ENCODE results near the gene DNAJB13.
A peak's percentile ranks its signal among the peaks of the same experiment; 100 is the strongest.
"Not testable (repeated sequence)": the region's sequence is repeated elsewhere in the genome, so short reads cannot be mapped to it uniquely, and the experiment has no call there.

Gene DNAJB13

GRCh38 chr11:73976451-73977151 is 25.8 kb downstream of the DNAJB13 start:
- no peak for DNase-seq

- DNase-seq = no peak
Observed at GRCh38 chr11:73977856-73978519, 27.2 kb downstream of the DNAJB13 start.

DNA sequence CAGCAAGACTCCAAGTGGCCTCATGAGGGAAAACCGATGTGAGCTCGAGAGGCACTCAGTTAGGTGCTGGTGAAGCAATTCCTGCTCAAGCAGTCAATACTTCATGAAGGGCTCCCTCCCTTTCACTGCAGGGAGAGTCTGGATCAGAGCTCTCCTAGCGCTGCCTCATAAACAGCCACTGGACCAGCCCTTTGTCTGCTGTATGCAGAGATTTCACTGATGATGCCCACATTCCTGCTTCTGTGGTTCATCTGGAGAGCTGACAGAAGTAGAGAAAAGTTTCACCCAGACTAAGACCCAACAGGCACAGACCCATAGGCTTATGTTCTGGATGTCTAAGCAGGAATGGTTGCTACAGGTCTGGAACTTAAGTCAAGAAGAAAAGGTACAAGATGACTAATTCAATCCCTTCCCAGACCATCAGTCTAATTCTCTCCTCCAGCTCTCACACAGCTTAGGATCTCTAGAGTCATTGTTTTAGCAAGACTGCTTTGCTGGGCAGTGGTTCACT is 27.8 kb downstream of the DNAJB13 start:
- DNase-seq = no peak

DNA sequence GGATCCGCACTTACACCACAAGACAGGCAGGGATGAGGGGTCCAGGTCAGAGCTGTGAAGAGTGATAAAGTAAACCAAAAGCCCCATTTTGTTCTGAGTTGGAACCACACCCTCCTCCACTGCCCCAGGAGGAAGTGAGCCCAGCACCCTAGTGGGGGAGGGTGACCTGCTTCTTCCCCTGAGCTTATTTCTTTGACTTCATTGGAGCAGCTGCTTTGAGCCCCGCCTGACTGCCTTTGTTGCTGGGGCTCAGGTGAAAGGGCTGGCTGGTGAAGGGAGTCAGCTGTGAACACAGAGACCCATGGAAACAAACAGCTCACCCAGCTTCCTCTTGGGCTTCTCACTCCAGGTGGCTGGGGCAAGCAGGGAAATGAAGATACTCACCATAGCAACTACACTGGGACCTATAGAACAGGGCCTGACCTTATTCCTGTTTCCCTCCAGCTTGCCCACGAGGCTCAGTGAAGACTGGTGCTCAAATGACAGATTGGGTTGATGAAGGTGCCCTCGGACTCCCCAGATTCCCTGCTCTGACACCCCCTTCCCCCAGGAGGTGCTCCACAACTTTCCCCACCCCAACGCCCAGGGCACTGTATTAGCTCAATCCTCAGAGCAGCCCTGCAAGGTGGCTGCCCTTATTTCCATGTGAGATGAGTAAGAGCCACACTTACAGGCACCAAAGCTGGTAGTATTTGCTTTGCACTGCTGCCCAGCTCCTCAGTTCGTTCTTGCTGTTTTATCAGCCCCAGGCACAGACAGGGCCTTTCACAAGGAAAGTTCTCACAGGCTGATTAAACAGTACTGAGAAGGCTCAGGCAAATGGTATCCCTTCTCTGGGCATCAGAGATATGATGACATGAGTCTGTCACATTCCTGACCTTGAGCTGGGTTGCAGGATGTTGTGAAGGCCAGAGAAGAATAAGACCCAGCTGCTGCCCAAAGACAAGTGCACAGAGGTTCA is 29.5 kb downstream of the DNAJB13 start:
- peak in 3 of 58 donors; percentile 5 to 26 (median 18) for DNase-seq

DNA sequence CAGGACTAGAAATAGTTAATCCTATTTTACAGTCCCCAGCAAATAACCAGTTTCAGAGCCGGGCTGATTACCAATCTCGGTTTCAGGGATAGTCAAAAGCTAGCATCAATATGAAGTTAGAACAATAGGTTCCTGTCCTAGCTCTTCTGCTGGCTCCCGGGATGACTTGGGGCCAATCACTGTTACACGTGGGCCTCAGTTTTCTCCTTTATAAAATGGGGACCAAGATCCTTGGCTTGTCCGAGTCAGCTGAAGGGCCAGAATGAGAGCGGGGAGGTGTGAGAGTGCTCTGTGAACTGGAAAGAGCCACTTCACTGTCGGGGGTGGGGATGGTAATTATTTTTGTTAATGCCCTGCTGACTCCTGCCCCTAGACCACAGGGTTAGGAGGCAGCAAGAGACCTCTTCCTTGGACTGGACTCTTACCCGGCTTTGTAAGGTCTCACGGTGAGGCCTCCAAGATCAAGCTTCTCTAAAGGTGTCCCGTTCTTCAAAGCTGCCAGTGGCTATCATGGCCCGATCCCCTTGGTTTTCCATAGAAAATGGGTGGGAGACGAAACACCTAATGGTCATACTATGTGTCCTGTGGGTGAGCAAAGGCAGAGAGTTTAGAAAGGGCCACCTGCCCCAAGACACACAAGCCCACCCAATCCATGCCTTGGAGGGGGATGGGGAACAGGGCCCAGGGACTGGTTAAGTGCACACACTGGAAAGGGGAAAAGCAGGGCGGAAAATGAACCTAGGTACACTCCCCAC is 30.4 kb downstream of the DNAJB13 start:
- no peak for DNase-seq

DNA sequence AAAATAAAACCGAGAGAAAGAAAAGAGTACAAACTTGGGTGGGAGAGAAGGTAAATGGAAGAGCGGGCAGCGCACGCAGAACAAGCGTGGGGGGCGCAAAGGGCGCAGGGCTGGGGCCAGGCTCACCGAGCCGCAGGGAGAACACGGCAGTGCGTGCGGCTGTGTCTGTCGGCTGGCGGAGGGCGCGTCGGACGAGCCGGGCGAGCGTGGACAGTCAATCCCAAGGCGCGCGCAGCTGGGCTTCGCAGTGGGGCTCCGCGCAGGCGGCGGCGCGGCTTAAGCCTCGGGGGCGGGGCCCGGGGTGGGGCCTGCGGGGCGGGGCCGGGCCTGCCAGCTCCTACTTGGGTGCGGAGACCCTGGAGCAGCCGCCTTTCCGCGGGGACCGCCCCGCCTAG is 31.8 kb downstream of the DNAJB13 start, which contains the start of gene UCP2:
Gene UCP2 (minus strand): TSS at position 249 of the 395 bp plus-strand sequence. CDS start 4,465 bp downstream, outside the sequence.
- DNase-seq = peak in 50 of 58 donors; percentile 40 to 89 (median 75)

DNA sequence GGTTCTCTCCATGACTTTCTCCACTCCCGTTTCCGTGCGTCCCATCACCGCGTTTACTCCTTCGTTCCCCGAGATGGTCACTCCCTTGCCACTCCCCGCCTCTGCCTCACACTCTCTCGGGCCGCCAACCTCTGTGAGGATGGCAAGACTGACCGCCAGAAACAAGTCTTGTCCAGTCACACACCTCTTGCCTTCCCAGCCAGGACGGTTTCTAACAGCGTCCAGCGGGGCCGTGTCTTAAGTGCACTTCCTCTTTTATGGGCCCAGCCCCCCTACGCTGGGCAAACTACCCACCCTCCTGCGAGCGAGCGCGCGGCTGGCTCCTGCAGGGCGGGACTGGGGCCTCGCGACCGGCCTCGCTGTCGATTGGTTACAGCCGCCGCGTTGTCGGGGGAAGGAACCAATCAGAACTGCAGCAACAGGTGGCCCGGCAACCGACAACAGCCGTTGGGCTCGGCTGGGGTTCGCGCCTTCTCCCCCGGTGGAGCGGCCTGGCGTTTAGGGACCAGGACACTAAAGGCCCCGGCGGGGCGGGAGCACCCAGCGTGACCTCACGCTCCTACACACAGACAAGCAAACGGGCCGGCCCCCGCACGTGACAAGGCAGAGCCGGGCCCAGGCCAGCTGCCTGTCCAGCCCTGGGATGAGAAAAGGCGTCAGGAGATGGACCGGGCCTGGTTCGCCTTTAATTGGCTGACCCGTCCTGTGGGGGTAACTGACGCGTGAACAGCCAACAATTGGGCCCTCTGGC is 32.3 kb downstream of the DNAJB13 start:
- peak; percentile 29 to 96 (median 90) for DNase-seq

DNA sequence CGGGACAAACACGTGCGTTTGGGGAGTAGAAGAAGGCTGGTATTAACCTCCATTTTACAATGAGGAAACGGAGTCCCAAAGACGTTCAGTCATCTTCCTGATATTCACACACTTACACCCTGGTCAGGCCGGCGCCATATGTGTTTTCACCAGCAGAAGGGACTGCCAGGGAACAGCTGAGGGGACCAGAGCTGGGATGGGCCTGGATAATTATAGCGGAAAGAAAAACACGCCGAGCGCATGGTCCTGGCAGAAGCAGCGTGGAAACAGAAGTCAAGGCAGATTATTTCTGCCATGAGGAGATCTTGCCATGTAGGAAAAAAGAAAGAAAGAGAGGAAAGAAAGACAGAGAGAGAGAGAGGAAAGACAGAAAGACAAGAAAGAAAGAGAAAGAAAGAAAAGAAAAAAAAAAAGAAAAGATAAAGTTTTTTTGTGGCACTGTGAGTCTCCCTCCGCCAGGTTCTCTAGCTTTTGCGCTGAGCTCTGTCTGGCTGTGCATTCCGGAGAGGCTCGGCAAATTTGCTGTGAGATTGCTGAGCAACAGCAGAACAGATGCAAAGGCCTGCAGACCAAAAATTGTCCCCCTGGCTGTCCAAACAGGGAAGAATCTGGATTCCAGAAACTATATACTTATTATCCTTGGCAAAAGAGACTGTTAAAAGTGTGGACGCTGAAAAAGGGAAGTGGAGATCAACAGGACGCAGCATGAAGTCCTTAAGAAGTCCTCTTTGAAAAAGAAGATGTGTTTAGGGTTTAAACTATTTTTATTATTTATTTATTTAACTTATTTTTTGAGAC is 33.1 kb downstream of the DNAJB13 start:
- DNase-seq = peak in 1 of 58 donors; percentile 14

DNA sequence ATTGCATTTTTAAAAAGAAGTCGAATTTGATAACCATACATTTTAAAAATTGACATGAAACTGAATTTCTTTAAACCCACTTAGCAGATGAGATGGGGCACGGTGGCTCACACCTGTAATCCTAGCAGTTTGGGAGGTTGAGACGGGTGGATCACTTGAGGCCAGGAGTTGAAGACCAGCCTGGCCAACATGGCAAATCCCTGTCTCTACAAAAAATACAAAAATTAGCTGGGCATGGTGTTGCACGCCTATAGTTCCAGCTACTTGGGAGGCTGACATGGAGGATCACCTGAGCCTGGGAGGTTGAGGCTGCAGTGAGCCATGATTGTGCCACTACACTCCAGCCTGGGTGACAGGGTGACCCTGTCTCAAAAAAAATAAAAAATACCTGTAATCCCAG is 34.8 kb downstream of the DNAJB13 start:
- not testable (repeated sequence) for DNase-seq

- DNase-seq = no peak
Observed at GRCh38 chr11:73988227-73988626, 37.4 kb downstream of the DNAJB13 start.

DNA sequence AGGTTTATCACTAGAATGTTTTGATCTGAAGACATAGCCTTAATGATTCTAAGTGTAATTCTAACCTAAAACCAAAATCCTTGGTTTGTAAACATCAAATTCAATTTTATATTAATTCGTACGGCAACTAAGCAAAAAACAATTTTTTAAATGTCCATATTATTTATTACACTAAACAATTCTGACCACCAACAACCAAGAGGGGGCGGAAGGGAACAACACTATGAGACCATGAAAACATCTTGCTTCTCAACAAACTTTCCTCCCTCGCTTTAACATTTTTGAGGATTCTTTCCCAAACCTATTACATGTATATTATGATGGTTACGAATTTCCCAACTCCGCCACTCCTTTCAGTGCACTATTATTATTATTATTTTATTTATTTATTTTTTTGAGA is 38.3 kb downstream of the DNAJB13 start:
- no peak for DNase-seq

- DNase-seq = no peak
Observed at GRCh38 chr11:73990730-73991129, 39.9 kb downstream of the DNAJB13 start.

DNA sequence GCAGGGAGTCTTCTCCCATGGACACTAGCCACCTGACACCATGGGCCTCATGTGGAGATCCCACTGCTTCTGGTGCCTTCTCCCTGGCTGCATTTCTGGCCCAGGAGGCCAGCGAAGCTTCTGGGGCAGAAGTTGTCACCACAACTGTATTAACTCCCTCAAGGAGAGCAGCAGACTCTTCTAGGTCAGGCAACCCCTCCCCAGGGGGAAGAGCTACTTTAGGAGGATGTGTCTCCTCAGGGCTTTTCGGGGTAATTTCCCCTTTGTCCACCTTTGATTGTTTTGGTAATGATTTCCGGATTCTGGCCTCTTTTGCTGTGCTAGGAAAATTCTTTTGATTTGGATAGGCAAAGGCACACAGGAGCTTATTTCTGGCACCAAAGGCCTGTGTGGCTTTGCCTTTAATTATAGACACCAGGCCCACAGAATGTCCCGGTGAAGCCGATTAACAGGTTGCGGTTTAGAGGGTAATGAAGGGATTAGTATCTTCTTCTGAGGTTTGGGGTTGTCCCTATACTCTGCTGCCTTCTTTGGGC is 40.7 kb downstream of the DNAJB13 start:
- DNase-seq = no peak

GRCh38 chr11:73995247-73995646 is 44.4 kb downstream of the DNAJB13 start:
- DNase-seq = no peak

DNA sequence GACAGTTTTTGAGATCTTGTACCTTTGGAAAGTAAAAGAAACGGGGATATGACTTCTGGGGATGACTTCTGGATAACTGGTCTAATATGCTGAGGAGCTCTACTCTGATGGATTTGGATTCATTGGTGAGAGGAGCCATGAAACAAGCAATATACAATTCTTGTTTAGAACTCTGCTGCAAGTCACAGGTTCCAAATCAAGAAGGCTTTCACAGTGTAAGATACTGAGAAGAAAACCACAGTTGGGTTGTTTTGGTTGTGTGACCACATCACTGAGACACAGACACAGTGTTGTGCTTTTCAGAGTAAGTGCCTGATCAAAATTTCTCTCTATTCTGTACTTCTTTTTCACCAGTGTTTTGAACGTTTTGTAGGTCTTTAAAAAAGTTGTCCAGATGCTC is 44.9 kb downstream of the DNAJB13 start:
- DNase-seq = no peak

DNA sequence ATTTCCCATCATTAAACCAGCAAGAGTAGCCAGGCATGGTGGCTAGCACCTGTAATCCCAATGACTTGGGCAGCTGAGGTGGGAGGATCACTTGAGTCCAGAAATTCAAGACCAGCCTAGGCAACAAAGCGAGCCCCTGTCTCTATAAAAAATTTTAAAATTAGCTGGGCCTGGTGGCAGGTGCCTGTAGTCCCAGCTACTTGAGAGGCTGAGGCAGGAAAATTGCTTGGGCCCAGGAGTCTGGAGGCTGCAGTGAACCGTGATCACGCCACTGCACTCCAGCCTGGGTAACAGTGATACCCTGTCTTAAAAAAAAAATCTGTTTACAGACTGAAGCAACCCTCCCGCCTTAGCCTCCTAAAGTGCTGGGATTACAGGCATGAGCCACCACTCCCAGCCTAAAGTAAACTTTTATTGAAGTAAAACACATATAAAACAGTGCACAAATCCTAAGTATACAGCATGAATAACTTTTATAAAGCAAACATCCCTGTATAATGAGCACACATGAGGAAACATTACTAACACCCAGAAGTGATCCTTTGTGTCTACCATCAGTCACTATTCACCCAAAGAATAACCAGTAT is 45.4 kb downstream of the DNAJB13 start:
- no peak for DNase-seq

- no peak for DNase-seq
Observed at GRCh38 chr11:73997120-73997770, 46.4 kb downstream of the DNAJB13 start.

Measured in anterior cingulate cortex (tissue), 58 donors.